ENCODE data around the gene TMEM120B. TPM values are rescaled to one million over a fixed set of nuclear protein-coding genes. Genes with fewer than 3 reads are reported as not detected.
A peak's percentile ranks its signal among the peaks of the same experiment; 100 is the strongest.

TMEM120B gene
- polyA plus RNA-seq, 1 donor from 2014 or later, result 9.8 TPM

DNA sequence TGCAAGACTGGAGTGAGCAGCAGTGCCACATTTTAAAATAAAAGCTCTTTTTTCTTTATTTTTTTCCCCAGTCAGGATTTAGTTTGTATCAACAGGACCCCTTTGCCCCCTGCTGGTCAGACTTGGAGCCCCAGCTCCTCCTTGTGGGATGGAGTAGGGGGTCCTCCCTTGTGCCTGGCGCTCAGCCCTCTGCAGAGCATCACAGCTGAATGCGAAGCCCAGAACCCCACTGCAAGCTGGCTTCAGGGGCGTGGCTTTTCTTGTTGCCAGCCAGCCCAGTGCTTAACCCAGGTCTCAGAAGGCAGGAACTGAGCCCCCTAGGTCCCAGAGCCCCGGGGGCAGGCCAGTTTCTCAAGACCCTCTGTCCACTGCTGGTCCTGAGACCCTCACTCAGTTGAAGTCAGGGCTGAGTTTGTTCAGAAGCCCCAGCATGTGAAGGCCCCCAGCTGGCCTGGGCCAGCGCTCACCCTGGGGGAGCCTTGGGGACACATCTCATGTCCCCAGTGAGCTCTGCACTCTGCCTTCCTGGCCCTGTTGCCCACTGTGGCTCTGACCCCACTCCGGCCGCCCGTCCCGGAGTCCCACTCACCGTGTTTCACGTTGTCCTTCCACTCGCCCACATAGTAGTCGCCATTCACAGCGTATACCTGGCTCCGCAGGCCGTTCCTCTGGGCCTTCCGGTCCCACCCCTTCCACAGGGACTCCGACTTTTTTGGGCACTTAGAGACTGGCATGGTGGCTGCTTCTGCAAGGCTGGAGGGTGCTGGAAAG is 43.6 kb upstream of the TMEM120B start:
- Histone ChIP-seq H3K9ac (ENCODE audit: low read length) (no peak overlapping the region), H3K27ac (ENCODE audit: low read length) (no peak overlapping the region), H3K9me3 (ENCODE audit: low read length) (no peaks in the 10 kb centered on the region), H3K4me2 (ENCODE audit: low read length) (no peak overlapping the region), H3K79me2 (replicated peaks; ENCODE audit: insufficient read depth, low read length) (no peaks in the 10 kb centered on the region), H3K27me3 (ENCODE audit: insufficient read depth, low read depth, low read length) (no peaks in the 10 kb centered on the region), H3K36me3 (ENCODE audit: insufficient read depth, low read length) (no peaks in the 10 kb centered on the region), H3K4me3 (ENCODE audit: low read length) (no peak overlapping the region), H2AFZ (ENCODE audit: low read depth, low read length) (no peak overlapping the region), H4K20me1 (ENCODE audit: insufficient read depth) (no peaks in the 10 kb centered on the region), H3K9me2 (ENCODE audit: insufficient read depth, low read length) (no peaks in the 10 kb centered on the region), H3F3A (ENCODE audit: insufficient read depth, low read length, poor library complexity, severe bottlenecking) (no peaks in the 10 kb centered on the region)
- TF ChIP-seq, protein P1, sequence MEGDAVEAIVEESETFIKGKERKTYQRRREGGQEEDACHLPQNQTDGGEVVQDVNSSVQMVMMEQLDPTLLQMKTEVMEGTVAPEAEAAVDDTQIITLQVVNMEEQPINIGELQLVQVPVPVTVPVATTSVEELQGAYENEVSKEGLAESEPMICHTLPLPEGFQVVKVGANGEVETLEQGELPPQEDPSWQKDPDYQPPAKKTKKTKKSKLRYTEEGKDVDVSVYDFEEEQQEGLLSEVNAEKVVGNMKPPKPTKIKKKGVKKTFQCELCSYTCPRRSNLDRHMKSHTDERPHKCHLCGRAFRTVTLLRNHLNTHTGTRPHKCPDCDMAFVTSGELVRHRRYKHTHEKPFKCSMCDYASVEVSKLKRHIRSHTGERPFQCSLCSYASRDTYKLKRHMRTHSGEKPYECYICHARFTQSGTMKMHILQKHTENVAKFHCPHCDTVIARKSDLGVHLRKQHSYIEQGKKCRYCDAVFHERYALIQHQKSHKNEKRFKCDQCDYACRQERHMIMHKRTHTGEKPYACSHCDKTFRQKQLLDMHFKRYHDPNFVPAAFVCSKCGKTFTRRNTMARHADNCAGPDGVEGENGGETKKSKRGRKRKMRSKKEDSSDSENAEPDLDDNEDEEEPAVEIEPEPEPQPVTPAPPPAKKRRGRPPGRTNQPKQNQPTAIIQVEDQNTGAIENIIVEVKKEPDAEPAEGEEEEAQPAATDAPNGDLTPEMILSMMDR (IDR thresholded peaks at IDR 0.05; ENCODE audit: poor library complexity, severe bottlenecking), result peak; percentile 55
- TF ChIP-seq POLR2AphosphoS5 (IDR thresholded peaks at IDR 0.05), result no peak
- TF ChIP-seq, protein P2, sequence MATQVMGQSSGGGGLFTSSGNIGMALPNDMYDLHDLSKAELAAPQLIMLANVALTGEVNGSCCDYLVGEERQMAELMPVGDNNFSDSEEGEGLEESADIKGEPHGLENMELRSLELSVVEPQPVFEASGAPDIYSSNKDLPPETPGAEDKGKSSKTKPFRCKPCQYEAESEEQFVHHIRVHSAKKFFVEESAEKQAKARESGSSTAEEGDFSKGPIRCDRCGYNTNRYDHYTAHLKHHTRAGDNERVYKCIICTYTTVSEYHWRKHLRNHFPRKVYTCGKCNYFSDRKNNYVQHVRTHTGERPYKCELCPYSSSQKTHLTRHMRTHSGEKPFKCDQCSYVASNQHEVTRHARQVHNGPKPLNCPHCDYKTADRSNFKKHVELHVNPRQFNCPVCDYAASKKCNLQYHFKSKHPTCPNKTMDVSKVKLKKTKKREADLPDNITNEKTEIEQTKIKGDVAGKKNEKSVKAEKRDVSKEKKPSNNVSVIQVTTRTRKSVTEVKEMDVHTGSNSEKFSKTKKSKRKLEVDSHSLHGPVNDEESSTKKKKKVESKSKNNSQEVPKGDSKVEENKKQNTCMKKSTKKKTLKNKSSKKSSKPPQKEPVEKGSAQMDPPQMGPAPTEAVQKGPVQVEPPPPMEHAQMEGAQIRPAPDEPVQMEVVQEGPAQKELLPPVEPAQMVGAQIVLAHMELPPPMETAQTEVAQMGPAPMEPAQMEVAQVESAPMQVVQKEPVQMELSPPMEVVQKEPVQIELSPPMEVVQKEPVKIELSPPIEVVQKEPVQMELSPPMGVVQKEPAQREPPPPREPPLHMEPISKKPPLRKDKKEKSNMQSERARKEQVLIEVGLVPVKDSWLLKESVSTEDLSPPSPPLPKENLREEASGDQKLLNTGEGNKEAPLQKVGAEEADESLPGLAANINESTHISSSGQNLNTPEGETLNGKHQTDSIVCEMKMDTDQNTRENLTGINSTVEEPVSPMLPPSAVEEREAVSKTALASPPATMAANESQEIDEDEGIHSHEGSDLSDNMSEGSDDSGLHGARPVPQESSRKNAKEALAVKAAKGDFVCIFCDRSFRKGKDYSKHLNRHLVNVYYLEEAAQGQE (IDR thresholded peaks at IDR 0.05; ENCODE audit: borderline replicate concordance), result no peak
- TF ChIP-seq MXI1 (conservative IDR thresholded peaks at IDR 0.05; ENCODE audit: poor library complexity, severe bottlenecking), result no peak
- no peak for TF ChIP-seq TAF1 (IDR thresholded peaks at IDR 0.05; ENCODE audit: low read depth)
- peak; percentile 49 for TF ChIP-seq SMC3 (conservative IDR thresholded peaks at IDR 0.05; ENCODE audit: poor library complexity)
- TF ChIP-seq RAD21 (conservative IDR thresholded peaks at IDR 0.05), result peak; percentile 55
- no peak for TF ChIP-seq EP300 (conservative IDR thresholded peaks at IDR 0.05; ENCODE audit: poor library complexity, severe bottlenecking)
- no peak for TF ChIP-seq EZH2 (IDR thresholded peaks at IDR 0.05; ENCODE audit: borderline replicate concordance, insufficient read depth, low read length, poor library complexity, severe bottlenecking)

DNA sequence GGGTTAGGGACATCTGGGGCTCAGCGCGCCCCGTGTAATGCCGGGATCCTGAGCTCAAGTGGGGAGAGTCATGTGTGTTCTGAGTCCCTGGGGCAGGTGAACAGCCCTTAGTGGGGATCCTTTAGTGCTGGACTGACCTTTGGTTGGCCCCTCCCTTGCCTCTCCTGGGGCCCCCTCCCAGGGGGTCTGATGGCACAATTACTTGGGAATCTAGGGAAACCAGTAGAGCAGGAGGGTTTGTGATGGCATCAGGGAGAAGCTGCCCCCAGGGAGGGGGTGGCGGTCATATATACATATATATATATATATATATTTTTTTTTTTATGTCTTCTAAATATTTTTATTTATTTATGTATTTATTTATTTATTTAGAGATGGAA is 43.0 kb upstream of the TMEM120B start, which contains the start of gene MORN3:
TSS of gene MORN3 (minus strand) at position 134 of the 380 bp plus-strand sequence. CDS start 171 bp downstream, outside the sequence.
- Histone ChIP-seq H3K4me3 (ENCODE audit: low read length) (no peak within 1 kb of the TSS), H3K27ac (ENCODE audit: low read length) (no peak within 1 kb of the TSS), H3K9ac (ENCODE audit: low read length) (no peak within 1 kb of the TSS), H3K4me2 (ENCODE audit: low read length) (no peak within 1 kb of the TSS), H2AFZ (ENCODE audit: low read depth, low read length) (no peak within 1 kb of the TSS), H3F3A (ENCODE audit: insufficient read depth, low read length, poor library complexity, severe bottlenecking) (no peaks in the 10 kb centered on the region), H3K79me2 (replicated peaks; ENCODE audit: insufficient read depth, low read length) (no peaks in the 10 kb centered on the region), H3K36me3 (ENCODE audit: insufficient read depth, low read length) (no peaks in the 10 kb centered on the region), H4K20me1 (ENCODE audit: insufficient read depth) (no peaks in the 10 kb centered on the region), H3K9me3 (ENCODE audit: low read length) (no peaks in the 10 kb centered on the region), H3K27me3 (ENCODE audit: insufficient read depth, low read depth, low read length) (no peaks in the 10 kb centered on the region), H3K9me2 (ENCODE audit: insufficient read depth, low read length) (no peaks in the 10 kb centered on the region)
- TF ChIP-seq TAF1 (IDR thresholded peaks at IDR 0.05; ENCODE audit: low read depth) (no peak), MXI1 (conservative IDR thresholded peaks at IDR 0.05; ENCODE audit: poor library complexity, severe bottlenecking) (no peak), SMC3 (conservative IDR thresholded peaks at IDR 0.05; ENCODE audit: poor library complexity) (no peak), RAD21 (conservative IDR thresholded peaks at IDR 0.05) (no peak), EP300 (conservative IDR thresholded peaks at IDR 0.05; ENCODE audit: poor library complexity, severe bottlenecking) (no peak), POLR2AphosphoS5 (IDR thresholded peaks at IDR 0.05) (no peak), EZH2 (IDR thresholded peaks at IDR 0.05; ENCODE audit: borderline replicate concordance, insufficient read depth, low read length, poor library complexity, severe bottlenecking) (no peak)
- TF ChIP-seq, protein P2 (IDR thresholded peaks at IDR 0.05; ENCODE audit: borderline replicate concordance), result no peak
- TF ChIP-seq, protein P1 (IDR thresholded peaks at IDR 0.05; ENCODE audit: poor library complexity, severe bottlenecking), result no peak
